Endothelial cell of umbilical vein (primary cell): ENCODE measurements around the gene HNRNPLL. TPM values are rescaled to one million over a fixed set of nuclear protein-coding genes. Genes with fewer than 3 reads are reported as not detected.

Experiments
- BruUV-seq: library from RNA; stranded (reverse); fragments of 400-500 nt; replicated peaks from 2 replicates; lab custom pipeline; 2021; lab: Mats Ljungman, UMichigan
- CTCF ChIA-PET: fragments of 300-600, 350-600 bp; sonication (Branson Sonifier 250); formaldehyde crosslinking; loops from one replicate; lab custom pipeline; 2021; ENCODE audit warnings: antibody characterized with exemption, inconsistent platforms; lab: Charles Lee
- POLR2A ChIA-PET: fragments of 300-600, 350-600 bp; sonication (Branson Sonifier 250); formaldehyde crosslinking; loops from one replicate; lab custom pipeline; 2021; ENCODE audit warnings: antibody characterized with exemption, inconsistent platforms; lab: Charles Lee
- DNase-seq: peaks from one replicate; pipeline ENCODE4 v3.0.0-alpha.2; 2011; ENCODE audit warnings: low read depth, low spot score
- FAIRE-seq: peaks from 2 replicates; lab custom pipeline; 2011; peaks lifted over from hg19 to GRCh38; lab: Jason Lieb, UNC
- H2AFZ ChIP-seq: 2 replicates; pipeline ENCODE4 v1.6.0; 2012; ENCODE audit warnings: low read depth, low read length, control low read depth, inconsistent platforms
- H3K27ac ChIP-seq: 2 replicates; pipeline ENCODE4 v1.5.1; 2011; ENCODE audit warnings: low read depth, mild to moderate bottlenecking, control low read depth, low read length, moderate library complexity; ENCODE audit not compliant: insufficient read depth
- H3K27me3 ChIP-seq, 2 experiments: 2 replicates each; pipeline versions ENCODE4 v1.6.0 to v1.6.1; 2011; ENCODE audit warnings: low read length in 2 of 2, mixed read lengths in 1 of 2; ENCODE audit not compliant: control insufficient read depth in 2 of 2, insufficient read depth in 2 of 2
- H3K36me3 ChIP-seq, 2 experiments: 2 replicates in 1 of 2; 3 replicates in 1 of 2; pipeline ENCODE4 v1.5.1; 2011; ENCODE audit warnings: low read length in 2 of 2, mild to moderate bottlenecking in 1 of 2, moderate library complexity in 1 of 2; ENCODE audit not compliant: control insufficient read depth in 2 of 2, insufficient read depth in 2 of 2; ENCODE audit errors: extremely low read depth in 1 of 2
- H3K4me1 ChIP-seq: 3 replicates; pipeline ENCODE4 v1.5.1; 2011; ENCODE audit warnings: mild to moderate bottlenecking, low read length; ENCODE audit not compliant: control insufficient read depth, insufficient read depth; ENCODE audit errors: extremely low read depth
- H3K4me2 ChIP-seq: 2 replicates; pipeline ENCODE4 v1.6.1; 2011; ENCODE audit warnings: low read length, control low read depth, mixed read lengths; ENCODE audit not compliant: insufficient read depth
- H3K4me3 ChIP-seq, 3 experiments: fragments of 200-600 bp in 1 of 3; sonication (generic), shearing (Covaris generic) in 1 of 3; replicated peaks in 1 of 3; 2 replicates each; pipeline ENCODE4 v1.5.1; 2011 to 2016; ENCODE audit warnings: control low read depth in 3 of 3, low read length in 3 of 3, mild to moderate bottlenecking in 2 of 3, inconsistent platforms in 1 of 3, low read depth in 1 of 3, moderate library complexity in 1 of 3; ENCODE audit not compliant: insufficient read depth in 1 of 3
- H3K79me2 ChIP-seq: 2 replicates; pipeline ENCODE4 v1.6.0; 2012; ENCODE audit warnings: low read length, inconsistent platforms; ENCODE audit not compliant: control insufficient read depth, insufficient read depth
- H3K9ac ChIP-seq: replicated peaks from 2 replicates; pipeline ENCODE3; 2011; ENCODE audit warnings: low read length, control low read depth; ENCODE audit not compliant: insufficient read depth; ENCODE audit errors: extremely low read depth
- H3K9me1 ChIP-seq: replicated peaks from 3 replicates; pipeline ENCODE4 v1.6.0; 2011; ENCODE audit warnings: mild to moderate bottlenecking, low read length; ENCODE audit not compliant: control insufficient read depth, insufficient read depth; ENCODE audit errors: extremely low read depth
- H3K9me3 ChIP-seq: replicated peaks from 2 replicates; pipeline ENCODE4 v1.5.1; 2012; ENCODE audit warnings: low read length, inconsistent platforms; ENCODE audit not compliant: control insufficient read depth, insufficient read depth
- H4K20me1 ChIP-seq: replicated peaks from 2 replicates; pipeline ENCODE3; 2011; ENCODE audit warnings: mild to moderate bottlenecking, low read length; ENCODE audit not compliant: control insufficient read depth, insufficient read depth; ENCODE audit errors: extremely low read depth
- CTCF ChIP-seq, 2 donors: IDR thresholded peaks; 1 replicate in 1 of 2; 2 replicates in 1 of 2; pipeline ENCODE4 v1.5.1; 2011; ENCODE audit warnings: low read length in 2 of 2, mild to moderate bottlenecking in 2 of 2, moderate library complexity in 2 of 2, control low read depth in 1 of 2, inconsistent platforms in 1 of 2, low read depth in 1 of 2; ENCODE audit not compliant: insufficient read depth in 1 of 2; ENCODE audit errors: extremely low read depth in 1 of 2
- EZH2 ChIP-seq: IDR thresholded peaks from 2 replicates; pipeline ENCODE4 v1.6.1; 2012; ENCODE audit warnings: borderline replicate concordance, low read depth, mild to moderate bottlenecking, moderate library complexity, low read length, inconsistent platforms; ENCODE audit not compliant: severe bottlenecking
- FOS ChIP-seq: IDR thresholded peaks from 2 replicates; pipeline ENCODE4 v1.6.1; 2011; ENCODE audit warnings: mild to moderate bottlenecking, low read length, moderate library complexity, borderline replicate concordance; ENCODE audit not compliant: insufficient read depth
- GATA2 ChIP-seq: IDR thresholded peaks from 2 replicates; pipeline ENCODE4 v1.7.0; 2011; ENCODE audit warnings: low read depth, mild to moderate bottlenecking, moderate library complexity, mixed read lengths, low read length; ENCODE audit not compliant: insufficient read length, insufficient read depth
- JUN ChIP-seq: IDR thresholded peaks from 2 replicates; pipeline ENCODE4 v1.6.1; 2011; ENCODE audit warnings: borderline replicate concordance, low read depth; ENCODE audit not compliant: insufficient read length, insufficient read depth
- MYC ChIP-seq: IDR thresholded peaks from one replicate; pipeline ENCODE4 v1.6.1; 2011; ENCODE audit warnings: mild to moderate bottlenecking, low read depth, low read length
- POLR2A ChIP-seq: IDR thresholded peaks from 2 replicates; pipeline ENCODE4 v1.6.1; 2012; ENCODE audit warnings: low read depth, mild to moderate bottlenecking, control low read depth, low read length
- POLR2AphosphoS5 ChIP-seq: IDR thresholded peaks from 2 replicates; pipeline ENCODE4 v1.6.1; 2012; ENCODE audit warnings: low read depth, mild to moderate bottlenecking, control low read depth, low read length, moderate library complexity; ENCODE audit not compliant: insufficient read depth
- dilution Hi-C: fragments of 300-500 bp; cut with MboI; formaldehyde crosslinking; loops from one replicate; pipeline ENCODE4 v1.15.0; 2019; ENCODE audit warnings: low sequenced_read_pairs; ENCODE audit not compliant: extremely low pct_ligation_motif_present
- intact Hi-C: fragments of 100-400 bp; cut with micrococcal nuclease; formaldehyde crosslinking; loops from one replicate; pipeline ENCODE4 v1.10.0; 2022
- polyA plus RNA-seq, 4 experiments: library from polyadenylated mRNA; depleted of rRNA in 3 of 4; stranded (reverse) in 3 of 4; unstranded in 1 of 4; fragments of >200 nt; gene quantifications; 2 replicates each; pipeline versions ENCODE4 v1.2.1 to v1.2.3, GENCODE V29; 2011 to 2012; ENCODE audit warnings: missing spikeins in 1 of 4
- total RNA-seq: library from RNA; stranded (reverse); gene quantifications from 2 replicates; pipeline ENCODE4 v1.2.3, GENCODE V29; 2021
- TF ChIP-seq, protein P1 (sequence below): IDR thresholded peaks from 2 replicates; pipeline ENCODE4 v1.6.1; 2011; ENCODE audit not compliant: insufficient read depth, insufficient read length

HNRNPLL gene
- total and polyA plus RNA-seq, 2 donors (not counting 3 experiments of a cell fraction or from before 2014, with no cell fraction given), result 19.8 to 56.2 TPM

- dilution Hi-C loops, result no loop called here
- Histone ChIP-seq H3K36me3 (peaks cover 4 to 8% of the 10 kb centered on the region in 2 experiments), H4K20me1 (no peaks in the 10 kb centered on the region), H3K79me2 (no peaks in the 10 kb centered on the region), H3K9ac (no peak overlapping the region), H3K4me2 (no peak overlapping the region), H3K27me3 (no peaks in the 10 kb centered on the region), H3K4me3 (no peak overlapping the region), H2AFZ (no peak overlapping the region), H3K27ac (no peak overlapping the region), H3K9me3 (no peaks in the 10 kb centered on the region), H3K4me1 (no peaks in the 10 kb centered on the region), H3K9me1 (no peaks in the 10 kb centered on the region)
- no peak for FAIRE-seq
- no peak for DNase-seq
- no TSS peak for BruUV-seq
- ChIA-PET CTCF (interaction anchor here (1.1 to 2.1 kb wide), 3 partner anchors 9 to 25 kb away, joined by 5 to 10 read pairs (median 6); no protein-coding TSS in a partner anchor), POLR2A (no interaction called here)
- no peak for TF ChIP-seq EZH2
- no peak for TF ChIP-seq POLR2A
- TF ChIP-seq CTCF (IDR thresholded peaks at IDR 0.05; ENCODE audit: extremely low read depth in 1 of 2, insufficient read depth in 1 of 2, low read depth in 1 of 2, low read length in 2 of 2), result no peak
- TF ChIP-seq, protein P1, sequence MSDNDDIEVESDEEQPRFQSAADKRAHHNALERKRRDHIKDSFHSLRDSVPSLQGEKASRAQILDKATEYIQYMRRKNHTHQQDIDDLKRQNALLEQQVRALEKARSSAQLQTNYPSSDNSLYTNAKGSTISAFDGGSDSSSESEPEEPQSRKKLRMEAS, result no peak
- no peak for TF ChIP-seq JUN
- TF ChIP-seq MYC, result no peak
- TF ChIP-seq FOS, result no peak
- no peak for TF ChIP-seq GATA2
- no peak for TF ChIP-seq POLR2AphosphoS5
- intact Hi-C loops, result no loop called here
Observed at GRCh38 chr2:38557217-38557616, 45.5 kb downstream of the HNRNPLL start.
